HG02588 (cell line): Measurements from ENCODE around the gene GOLM1.

Experiments
- ATAC-seq: cut with Tn5 transposase; IDR thresholded peaks from one replicate; pipeline ENCODE4 v1.9.1; 2021; ENCODE audit warnings: mild to moderate bottlenecking, moderate library complexity; ENCODE audit not compliant: unreplicated experiment

The GOLM1 gene

GRCh38 chr9:85994191-85994590 lies 105.2 kb downstream of the GOLM1 start:
- no peak for ATAC-seq

DNA sequence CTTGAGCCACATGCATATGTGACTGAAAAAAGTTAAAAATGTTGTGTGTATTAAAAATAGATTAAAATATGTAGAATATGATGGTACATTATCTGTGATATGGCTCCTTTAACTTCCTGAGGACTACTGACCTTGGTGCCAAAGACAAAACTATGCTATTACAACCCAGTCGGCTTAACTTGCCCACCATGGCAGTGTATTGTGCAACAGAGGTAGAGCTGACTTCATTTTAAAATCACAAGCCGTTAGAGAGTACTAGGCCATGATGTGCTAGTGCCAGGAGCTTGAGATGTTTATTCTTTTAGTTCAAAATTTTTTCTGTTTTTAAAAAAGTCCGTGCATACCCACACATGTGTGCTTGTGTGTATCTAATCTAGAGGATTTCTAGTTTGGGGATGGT lies 112.1 kb downstream of the GOLM1 start:
- no peak for ATAC-seq

- no peak for ATAC-seq
Observed at GRCh38 chr9:85984457-85984856, 114.9 kb downstream of the GOLM1 start.

GRCh38 chr9:85981369-85981768 lies 118.0 kb downstream of the GOLM1 start:
- no peak for ATAC-seq

- ATAC-seq, result no peak
Observed at GRCh38 chr9:85978496-85978895, 120.9 kb downstream of the GOLM1 start.
